T-cell (primary cell): ENCODE data around the gene ERVW-1. TPM values are rescaled to one million over a fixed set of nuclear protein-coding genes. Genes with fewer than 3 reads are reported as not detected.
"Not testable (repeated sequence)": the region's sequence is repeated elsewhere in the genome, so short reads cannot be mapped to it uniquely, and the experiment has no call there.

Experiments
- ATAC-seq, 4 experiments: fragments of 200-7000 bp in 3 of 4; fragments of 150-1000 bp in 1 of 4; cut with Tn5 transposase; replicated peaks in 1 of 4; 1 replicate in 3 of 4; 2 replicates in 1 of 4; pipeline ENCODE4 v1.10.0; 2021; ENCODE audit warnings: moderate library complexity in 3 of 4, mild to moderate bottlenecking in 2 of 4, moderate number of reproducible peaks in 1 of 4
- CTCF ChIA-PET, 2 donors: fragments of 300-600 bp; sonication (Branson Sonifier 250); formaldehyde crosslinking; loops; one replicate each; lab custom pipeline; 2022; ENCODE audit warnings: antibody characterized with exemption in 2 of 2; lab: Charles Lee
- POLR2A ChIA-PET, 2 donors: fragments of 300-600 bp; sonication (Branson Sonifier 250); formaldehyde crosslinking; loops; one replicate each; lab custom pipeline; 2022; ENCODE audit warnings: antibody characterized with exemption in 2 of 2; lab: Charles Lee
- DNase-seq, 35 experiments: peaks; one replicate each; pipeline versions ENCODE4 v3.0.0 to v3.0.0-alpha.2; 2013 to 2023
- H3K27ac ChIP-seq: one replicate; pipeline ENCODE4 v1.5.1; 2013; ENCODE audit warnings: low read length
- H3K27me3 ChIP-seq, 2 experiments: replicated peaks in 1 of 2; 1 replicate in 1 of 2; 2 replicates in 1 of 2; pipeline versions ENCODE4 v1.6.1 to v1.7.0; 2013; ENCODE audit warnings: low read length in 1 of 2, mixed read lengths in 1 of 2; ENCODE audit not compliant: control insufficient read depth in 2 of 2, insufficient read depth in 2 of 2; ENCODE audit errors: extremely low read depth in 1 of 2
- H3K36me3 ChIP-seq, 2 donors: 1 replicate in 1 of 2; 2 replicates in 1 of 2; pipeline versions ENCODE4 v1.6.1 to v1.7.0; 2013; ENCODE audit warnings: low read length in 1 of 2; ENCODE audit not compliant: control insufficient read depth in 2 of 2, insufficient read depth in 1 of 2; ENCODE audit errors: extremely low read depth in 1 of 2
- H3K4me1 ChIP-seq, 2 experiments: 1 replicate in 1 of 2; 2 replicates in 1 of 2; pipeline versions ENCODE4 v1.6.1 to v1.7.0; 2013; ENCODE audit warnings: low read length in 2 of 2, mixed read lengths in 1 of 2; ENCODE audit not compliant: insufficient read depth in 2 of 2, control insufficient read depth in 1 of 2; ENCODE audit errors: extremely low read depth in 1 of 2
- H3K4me3 ChIP-seq, 2 donors: 1 replicate in 1 of 2; 2 replicates in 1 of 2; pipeline versions ENCODE4 v1.5.1 to v1.7.0; 2013; ENCODE audit warnings: mild to moderate bottlenecking in 2 of 2, low read length in 1 of 2, moderate library complexity in 1 of 2; ENCODE audit not compliant: control insufficient read depth in 1 of 2; ENCODE audit errors: extremely low read depth in 1 of 2
- H3K9me3 ChIP-seq: 2 replicates; pipeline ENCODE4 v1.7.0; 2013
- H3K27ac Mint-ChIP-seq, 2 donors: one replicate each; pipeline ENCODE4 v1.8.0; 2020 to 2021; ENCODE audit warnings: mild to moderate bottlenecking in 2 of 2, mixed read lengths in 2 of 2
- H3K27me3 Mint-ChIP-seq, 2 donors: one replicate each; pipeline ENCODE4 v1.8.0; 2021 to 2022; ENCODE audit warnings: mixed read lengths in 2 of 2
- H3K36me3 Mint-ChIP-seq: one replicate; pipeline ENCODE4 v1.8.0; 2021; ENCODE audit warnings: mixed read lengths
- H3K4me1 Mint-ChIP-seq, 3 donors: one replicate each; pipeline ENCODE4 v1.8.0; 2020 to 2022; ENCODE audit warnings: mixed read lengths in 3 of 3, mild to moderate bottlenecking in 1 of 3
- H3K4me3 Mint-ChIP-seq, 3 donors: one replicate each; pipeline ENCODE4 v1.8.0; 2020 to 2022; ENCODE audit warnings: mild to moderate bottlenecking in 3 of 3, mixed read lengths in 3 of 3, moderate library complexity in 3 of 3
- H3K9me3 Mint-ChIP-seq, 3 donors: one replicate each; pipeline ENCODE4 v1.8.0; 2020 to 2022; ENCODE audit warnings: mixed read lengths in 3 of 3
- WGBS: methylation state at CpG from one replicate; pipeline ENCODE4 v1.1.5; 2013; ENCODE audit warnings: missing lambda C conversion rate; ENCODE audit not compliant: insufficient coverage; 5-methylcytosine and 5-hydroxymethylcytosine counted together
- total RNA-seq, 35 experiments: library from RNA in 6 of 35; stranded (reverse) in 6 of 35; fragments of 120-200 nt in 1 of 35; gene quantifications; one replicate each; pipeline versions ENCODE4 v1.2.1 to v1.2.4 and lab custom pipeline; 2013 to 2026

The ERVW-1 gene
- total RNA-seq, 5 donors from 2014 or later (not counting 1 experiment from before 2014, with no cell fraction given): 0.16 TPM; not detected in 4

DNA sequence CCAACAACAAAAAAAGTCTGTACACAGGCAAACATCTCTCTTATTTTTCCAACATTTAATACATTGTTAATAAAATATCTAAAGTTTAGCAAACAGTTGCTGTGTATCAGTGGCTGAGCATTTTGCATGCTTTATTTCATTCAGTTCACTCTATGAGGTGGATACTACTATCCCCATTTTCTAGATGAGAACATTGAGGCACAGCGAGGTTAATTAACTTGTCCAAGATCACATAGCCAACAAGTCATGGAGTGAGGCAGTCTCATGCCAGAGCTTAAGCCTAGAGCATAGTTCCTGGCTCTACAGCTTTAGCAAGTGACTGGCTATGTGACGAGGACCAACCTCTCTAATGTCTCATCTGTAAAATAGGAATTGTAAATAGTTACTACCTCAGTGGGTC lies 26.1 kb downstream of the ERVW-1 start:
- no peak for DNase-seq
- no peak overlapping the region for H3K4me3 ChIP-seq
- Mint-ChIP-seq H3K4me3 (no peak overlapping the region), H3K27ac (no peak overlapping the region), H3K27me3 (no peaks in the 10 kb centered on the region), H3K9me3 (no peaks in the 10 kb centered on the region), H3K4me1 (peaks cover 12 to 15% (median 15%) of the 10 kb centered on the region in 3 donors), H3K36me3 (peaks cover 30% of the 10 kb centered on the region)
- no peaks in the 10 kb centered on the region for H3K9me3 ChIP-seq
- CTCF ChIA-PET: interaction anchor here in 1 of 2 donors (1.5 kb wide), 1 partner anchor 27 kb away, joined by 6 read pairs; no protein-coding TSS in a partner anchor
- no CpG with 5 or more reads among the region's 2 CpGs for WGBS
- POLR2A ChIA-PET: no interaction called here
- H3K27ac ChIP-seq: no peak overlapping the region
- no peaks in the 10 kb centered on the region for H3K27me3 ChIP-seq
- H3K36me3 ChIP-seq: peaks cover 4 to 47% of the 10 kb centered on the region in 2 donors
- ATAC-seq: no peak
- H3K4me1 ChIP-seq: peaks cover 2 to 10% of the 10 kb centered on the region in 2 experiments

DNA sequence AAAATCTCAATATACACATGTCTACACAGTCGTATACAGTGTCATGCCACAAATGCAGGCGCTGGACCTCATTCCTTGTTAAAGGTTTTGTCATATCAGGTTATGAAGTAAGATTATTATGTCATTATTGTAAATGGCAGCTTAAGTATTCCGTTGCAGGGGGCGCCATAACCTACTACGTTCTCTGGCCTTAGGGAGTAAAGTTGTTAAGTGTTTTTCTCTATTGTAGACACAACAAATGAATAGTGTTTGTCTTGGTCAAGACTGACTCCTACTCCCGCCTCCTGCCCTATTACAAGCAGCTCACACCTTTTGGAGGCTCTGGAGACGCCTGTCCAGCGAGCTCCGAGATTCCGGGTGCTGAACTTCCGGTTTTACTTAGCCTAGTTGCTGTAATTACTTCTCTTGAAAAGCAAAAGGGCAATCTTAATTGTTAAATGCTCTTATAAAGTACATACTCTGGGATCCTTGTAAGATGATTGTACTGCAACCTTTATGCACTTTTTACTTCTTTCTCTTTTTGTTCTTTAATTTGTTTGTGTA lies 29.5 kb downstream of the ERVW-1 start:
- Histone ChIP-seq H3K27me3 (no peaks in the 10 kb centered on the region), H3K36me3 (peaks cover 4 to 17% of the 10 kb centered on the region in 2 donors), H3K4me1 (peaks cover 2 to 14% of the 10 kb centered on the region in 2 experiments), H3K4me3 (peak overlapping the region; percentile 78 to 91), H3K27ac (peak overlapping the region; percentile 96), H3K9me3 (no peaks in the 10 kb centered on the region)
- Mint-ChIP-seq H3K27me3 (no peaks in the 10 kb centered on the region), H3K27ac (peak overlapping the region; percentile 90 to 98), H3K4me1 (peaks cover 18 to 23% (median 19%) of the 10 kb centered on the region in 3 donors), H3K4me3 (peak overlapping the region; percentile 87 to 90 (median 89)), H3K9me3 (no peaks in the 10 kb centered on the region), H3K36me3 (peaks cover 8% of the 10 kb centered on the region)
- 0% methylated on average over 2 of the region's 11 CpGs for WGBS
- ChIA-PET CTCF (interaction anchor here (0.6 to 6.1 kb wide), 25 partner anchors 9 to 1993 kb away, joined by 3 to 66 read pairs (median 6); partner anchors contain the start of genes AKAP9 (in 1 of the 2), ANKIB1 (in 1 of the 2), CDK6 (in 1 of the 2) and KRIT1 (in 1 of the 2)), POLR2A (interaction anchor here (0.5 to 2.0 kb wide), 9 partner anchors 72 to 871 kb away, joined by 3 to 14 read pairs (median 3); partner anchors contain the start of genes PEX1 (in 1 of the 2) and RBM48 (in 1 of the 2))
- peak; percentile 46 to 65 (median 55) for ATAC-seq
- peak; percentile 29 to 84 (median 59) for DNase-seq

DNA sequence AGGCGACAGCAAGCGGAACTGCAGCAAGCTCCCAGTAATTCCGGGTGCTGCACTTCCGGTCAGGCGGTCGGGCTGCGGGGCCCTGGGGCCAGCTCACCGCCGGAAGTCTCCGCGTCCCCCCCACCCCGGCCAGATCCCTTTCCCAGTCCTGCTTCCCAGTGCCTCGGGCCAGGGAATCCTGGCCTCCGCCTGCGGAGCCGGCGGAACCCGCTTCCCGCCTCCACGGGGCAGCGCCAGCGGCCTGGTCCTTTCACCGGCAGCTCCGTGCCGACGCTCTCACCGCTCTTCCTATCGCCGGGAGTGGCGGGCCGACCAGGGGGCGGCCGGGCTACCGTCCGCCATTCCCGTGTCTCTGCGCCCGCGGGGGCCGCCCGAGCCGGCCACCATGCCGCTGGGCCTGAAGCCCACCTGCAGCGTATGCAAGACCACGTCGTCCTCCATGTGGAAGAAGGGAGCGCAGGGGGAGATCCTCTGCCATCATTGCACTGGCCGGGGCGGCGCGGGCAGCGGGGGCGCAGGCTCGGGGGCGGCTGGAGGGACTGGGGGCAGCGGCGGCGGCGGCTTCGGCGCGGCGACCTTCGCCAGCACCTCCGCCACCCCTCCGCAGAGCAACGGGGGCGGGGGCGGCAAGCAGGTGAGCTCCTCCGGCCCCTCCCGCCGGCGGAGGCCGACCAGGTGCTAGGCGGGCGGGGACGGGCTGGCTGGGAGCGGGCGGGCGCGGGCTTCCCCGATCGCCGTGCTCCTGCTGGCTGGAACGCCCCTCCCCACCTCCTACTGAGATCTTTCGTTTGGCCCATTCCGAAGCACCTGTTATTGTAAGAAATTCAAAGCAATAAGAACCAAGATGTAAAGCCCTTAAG lies 30.2 kb downstream of the ERVW-1 start, which contains the start of gene GATAD1:
GATAD1 (plus strand) TSS at position 138 of the 860 bp plus-strand sequence; CDS start at position 386, 248 bp downstream.
- peak within 1 kb of the TSS; percentile 87 to 90 (median 89) for H3K4me3 Mint-ChIP-seq

DNA sequence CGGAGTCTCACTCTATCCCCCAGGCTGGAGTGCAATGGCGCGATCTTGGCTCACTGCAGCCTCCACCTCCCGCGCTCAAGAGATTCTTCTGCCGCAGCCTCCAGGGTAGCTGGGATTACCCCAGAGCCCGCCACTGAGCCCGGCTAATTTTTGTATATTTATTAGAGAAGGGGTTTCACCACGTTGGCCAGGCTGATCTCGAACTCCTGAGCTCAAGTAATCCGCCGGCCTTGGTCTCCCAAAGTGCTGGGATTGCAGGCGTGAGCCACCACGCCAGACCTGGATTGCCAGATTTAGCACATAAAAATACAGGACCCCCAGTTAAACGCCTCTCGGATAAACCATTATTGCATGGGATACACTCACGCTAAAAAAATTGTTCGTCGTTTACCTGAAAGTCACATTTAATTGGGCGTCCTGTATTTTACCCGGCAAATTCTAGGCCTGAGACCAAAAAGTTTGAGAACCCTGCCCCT lies 30.8 kb downstream of the ERVW-1 start:
- peak overlapping the region; percentile 96 for H3K27ac ChIP-seq
- 34% methylated on average over 13 of the region's 21 CpGs for WGBS
- peaks cover 2 to 14% of the 10 kb centered on the region in 2 experiments for H3K4me1 ChIP-seq
- Mint-ChIP-seq H3K9me3 (no peaks in the 10 kb centered on the region), H3K36me3 (peaks cover 5% of the 10 kb centered on the region), H3K27me3 (no peaks in the 10 kb centered on the region), H3K4me3 (peak overlapping the region; percentile 80 to 89 (median 89)), H3K4me1 (peaks cover 18 to 25% (median 23%) of the 10 kb centered on the region in 3 donors), H3K27ac (peak overlapping the region; percentile 89 to 93)
- ChIA-PET CTCF (interaction anchor here (0.5 to 6.1 kb wide), 27 partner anchors 9 to 1992 kb away, joined by 3 to 66 read pairs (median 5); partner anchors contain the start of genes RBM48 (in 2 of the 2), AKAP9 (in 1 of the 2), ANKIB1 (in 1 of the 2) and KRIT1 (in 1 of the 2)), POLR2A (interaction anchor here in 1 of 2 donors (1.2 to 2.0 kb wide), 2 partner anchors 19 to 82 kb away, joined by 3 to 14 read pairs; partner anchors contain the start of genes PEX1 and RBM48)
- H3K9me3 ChIP-seq: no peaks in the 10 kb centered on the region
- H3K4me3 ChIP-seq: peak overlapping the region; percentile 78 to 91
- H3K27me3 ChIP-seq: no peaks in the 10 kb centered on the region
- ATAC-seq (peak in 1 of 4 experiments; percentile 1), DNase-seq (no peak)
- H3K36me3 ChIP-seq: peaks cover 0 to 12% of the 10 kb centered on the region in 2 donors

More for the DNA sequence above, 30.2 kb downstream of the ERVW-1 start, which contains the start of gene GATAD1:
- peaks cover 2 to 14% of the 10 kb centered on the region in 2 experiments for H3K4me1 ChIP-seq
- H3K4me3 ChIP-seq: peak within 1 kb of the TSS; percentile 78 to 91
- H3K27me3 ChIP-seq: no peaks in the 10 kb centered on the region
- DNase-seq (peak; percentile 55 to 89 (median 71)), ATAC-seq (peak; percentile 80 to 86 (median 81))
- peak within 1 kb of the TSS; percentile 90 to 98 for H3K27ac Mint-ChIP-seq
- peak within 1 kb of the TSS; percentile 96 for H3K27ac ChIP-seq
- peaks cover 4 to 12% of the 10 kb centered on the region in 2 donors for H3K36me3 ChIP-seq
- H3K9me3 Mint-ChIP-seq: no peaks in the 10 kb centered on the region
- H3K27me3 Mint-ChIP-seq: no peaks in the 10 kb centered on the region
- ChIA-PET POLR2A (interaction anchor here (0.5 to 2.0 kb wide), 7 partner anchors 19 to 525 kb away, joined by 3 to 14 read pairs (median 3); partner anchors contain the start of genes PEX1 (in 1 of the 2) and RBM48 (in 1 of the 2)), CTCF (interaction anchor here (0.5 to 6.1 kb wide), 34 partner anchors 8 to 1993 kb away, joined by 3 to 66 read pairs (median 4); partner anchors contain the start of genes AKAP9 (in 1 of the 2), ANKIB1 (in 1 of the 2), KRIT1 (in 1 of the 2) and PEX1 (in 1 of the 2))
- H3K9me3 ChIP-seq: no peaks in the 10 kb centered on the region
- peaks cover 18 to 23% (median 19%) of the 10 kb centered on the region in 3 donors for H3K4me1 Mint-ChIP-seq
- under 1% methylated on average over 68 of the region's 87 CpGs for whole genome bisulfite sequencing
- H3K36me3 Mint-ChIP-seq: peaks cover 5% of the 10 kb centered on the region

DNA sequence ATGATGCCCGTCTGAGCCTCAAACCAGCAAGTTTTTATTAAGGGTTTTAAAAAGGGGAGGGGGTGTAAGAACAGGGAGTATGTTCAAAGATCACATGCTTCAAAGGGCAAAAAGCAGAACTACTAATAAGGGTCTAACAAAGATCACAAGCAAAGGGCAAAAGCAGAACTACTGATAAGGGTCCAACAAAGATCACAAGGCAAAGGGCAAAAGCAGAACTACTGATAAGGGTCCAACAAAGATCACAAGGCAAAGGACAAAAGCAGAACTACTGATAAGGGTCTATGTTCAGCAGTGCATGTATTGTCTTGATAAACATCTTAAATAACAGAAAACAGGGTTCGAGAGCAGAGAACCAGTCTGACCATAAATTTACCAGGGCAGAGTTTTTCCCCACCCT lies 35.0 kb downstream of the ERVW-1 start:
- H3K4me3 ChIP-seq, H3K36me3 ChIP-seq, POLR2A ChIA-PET, H3K4me3 Mint-ChIP-seq, H3K9me3 ChIP-seq, H3K27me3 Mint-ChIP-seq, ATAC-seq, H3K9me3 Mint-ChIP-seq, H3K27ac ChIP-seq, H3K27me3 ChIP-seq, H3K36me3 Mint-ChIP-seq, CTCF ChIA-PET, DNase-seq: not testable (repeated sequence)
- no CpG with 5 or more reads among the region's 2 CpGs for WGBS
- H3K27ac Mint-ChIP-seq: peak overlapping the region in 1 of 2 donors; percentile 58
- H3K4me1 Mint-ChIP-seq: peaks cover 10 to 14% (median 11%) of the 10 kb centered on the region in 3 donors
- H3K4me1 ChIP-seq: peaks cover 0 to 10% of the 10 kb centered on the region in 2 experiments
